A549 (cell line): ENCODE results near the gene APLP2. TPM values are rescaled to one million over a fixed set of nuclear protein-coding genes. Genes with fewer than 3 reads are reported as not detected.

Source experiments
- ATAC-seq, 2 experiments: fragments of 200-7000 bp in 1 of 2; fragments of >200 bp in 1 of 2; cut with Nextera tagmentation in 1 of 2; cut with Tn5 transposase in 1 of 2; 3 replicates each; pipeline versions ENCODE4 v1.8.0 to v1.9.1; 2018 to 2020; ENCODE audit warnings: mild to moderate bottlenecking in 1 of 2, moderate library complexity in 1 of 2
- CTCF ChIA-PET: fragments of 300-600 bp; sonication (Branson Sonifier 250); formaldehyde crosslinking; extraction: SDS; loops from one replicate; lab custom pipeline; 2021; ENCODE audit warnings: antibody characterized with exemption, inconsistent platforms; lab: Yijun Ruan, JAX
- POLR2A ChIA-PET: fragments of 350-600 bp; formaldehyde crosslinking; extraction: SDS; loops from one replicate; lab custom pipeline; 2021; ENCODE audit warnings: antibody characterized with exemption, inconsistent platforms; lab: Yijun Ruan, JAX
- DNase-seq, 2 experiments: peaks; one replicate each; pipeline versions ENCODE4 v3.0.0 to v3.0.0-alpha.2; 2011 to 2016; ENCODE audit warnings: low read depth in 1 of 2, low spot score in 1 of 2
- FAIRE-seq: peaks from 2 replicates; lab custom pipeline; 2011; peaks lifted over from hg19 to GRCh38; lab: Jason Lieb, UNC
- H3K27ac ChIP-seq, 2 experiments: fragments of >200 bp; sonication (Bioruptor Twin); formaldehyde crosslinking; 3 replicates each; pipeline ENCODE4 v1.5.1; 2016 to 2017
- H3K4me1 ChIP-seq: fragments of >200 bp; sonication (Bioruptor Twin); formaldehyde crosslinking; 3 replicates; pipeline ENCODE4 v1.6.1; 2016
- H3K4me2 ChIP-seq: fragments of >200 bp; sonication (Bioruptor Twin); formaldehyde crosslinking; 3 replicates; pipeline ENCODE4 v1.6.1; 2016
- H3K4me3 ChIP-seq: fragments of >200 bp; sonication (Bioruptor Twin); formaldehyde crosslinking; 3 replicates; pipeline ENCODE4 v1.5.1; 2016
- H3K9me3 ChIP-seq: fragments of >200 bp; sonication (Bioruptor Twin); formaldehyde crosslinking; 3 replicates; pipeline ENCODE4 v1.6.1; 2016
- CEBPB ChIP-seq, 2 experiments: fragments of >200 bp in 1 of 2; sonication (Bioruptor Twin) in 1 of 2; formaldehyde crosslinking in 1 of 2; IDR thresholded peaks; 2 replicates each; pipeline ENCODE4 v1.6.1; 2012 to 2016
- CHD4 ChIP-seq: fragments of 200-600 bp; sonication (generic); IDR thresholded peaks from 2 replicates; pipeline ENCODE4 v1.6.1; 2016; ENCODE audit warnings: antibody characterized with exemption, mild to moderate bottlenecking, borderline replicate concordance
- CTCF ChIP-seq: fragments of >200 bp; sonication (Bioruptor Twin); formaldehyde crosslinking; IDR thresholded peaks from 3 replicates; pipeline ENCODE4 v1.5.1; 2016
- ELK1 ChIP-seq: fragments of 150-350 bp; IDR thresholded peaks from 2 replicates; pipeline ENCODE4 v1.6.1; 2014; ENCODE audit warnings: low read depth, mild to moderate bottlenecking, low read length
- ESRRA ChIP-seq: fragments of 150-350 bp; IDR thresholded peaks from 2 replicates; pipeline ENCODE4 v1.6.1; 2014; ENCODE audit warnings: mild to moderate bottlenecking, low read length, borderline replicate concordance
- GATA3 ChIP-seq: IDR thresholded peaks from 2 replicates; pipeline ENCODE4 v1.6.1; 2012; ENCODE audit warnings: borderline replicate concordance
- HDAC2 ChIP-seq: fragments of 200-600 bp; sonication (generic); IDR thresholded peaks from 2 replicates; pipeline ENCODE4 v1.6.1; 2016
- HEYL ChIP-seq: fragments of 250-450 bp; sonication (Bioruptor Pico); IDR thresholded peaks from 2 replicates; pipeline ENCODE4 v1.8.0; 2021; ENCODE audit warnings: mild to moderate bottlenecking, moderate library complexity
- HMGXB4 ChIP-seq: fragments of 250-450 bp; sonication (Bioruptor Pico); IDR thresholded peaks from 2 replicates; pipeline ENCODE4 v1.5.0; 2021; ENCODE audit warnings: mild to moderate bottlenecking, moderate library complexity, borderline replicate concordance
- HOXA7 ChIP-seq: fragments of 250-450 bp; sonication (Bioruptor Pico); IDR thresholded peaks from 2 replicates; pipeline ENCODE4 v1.5.0; 2020; ENCODE audit warnings: mild to moderate bottlenecking, moderate library complexity
- HOXB13 ChIP-seq: fragments of 250-450 bp; sonication (Bioruptor Pico); IDR thresholded peaks from 2 replicates; pipeline ENCODE4 v1.5.0; 2020; ENCODE audit warnings: low read depth, mild to moderate bottlenecking, moderate library complexity
- HOXB5 ChIP-seq: fragments of 250-450 bp; sonication (Bioruptor Pico); IDR thresholded peaks from 2 replicates; pipeline ENCODE4 v1.5.0; 2020; ENCODE audit warnings: mild to moderate bottlenecking, moderate library complexity
- MAX ChIP-seq: IDR thresholded peaks from 2 replicates; pipeline ENCODE4 v1.6.1; 2012
- POLR2AphosphoS2 ChIP-seq: conservative IDR thresholded peaks from 2 replicates; pipeline ENCODE4 v1.6.1; 2012; ENCODE audit warnings: low read length, improper control_type of control experiment, inconsistent platforms
- RFX5 ChIP-seq: fragments of 450-650 bp; IDR thresholded peaks from 2 replicates; pipeline ENCODE4 v1.7.1; 2014; ENCODE audit warnings: antibody characterized with exemption, mild to moderate bottlenecking, moderate library complexity
- SREBF2 ChIP-seq: fragments of 450-650 bp; IDR thresholded peaks from 2 replicates; pipeline ENCODE4 v1.6.1; 2014; ENCODE audit warnings: mild to moderate bottlenecking, moderate library complexity
- TP53 ChIP-seq: fragments of 250-450 bp; sonication (Bioruptor Pico); IDR thresholded peaks from 2 replicates; pipeline ENCODE4 v1.5.0; 2021; ENCODE audit warnings: mild to moderate bottlenecking, moderate library complexity
- ZC3H11A ChIP-seq: fragments of 450-650 bp; IDR thresholded peaks from 2 replicates; pipeline ENCODE4 v1.6.1; 2014; ENCODE audit warnings: antibody characterized with exemption, mild to moderate bottlenecking
- WGBS: methylation state at CpG from one replicate; pipeline ENCODE4 v1.1.6; 2017; ENCODE audit errors: missing lambda C conversion rate; 5-methylcytosine and 5-hydroxymethylcytosine counted together
- polyA plus RNA-seq, 4 experiments: library from polyadenylated mRNA; depleted of rRNA in 3 of 4; stranded (reverse); fragments of >200 nt; fragmentation: RNase III in 1 of 4; extraction: RNeasy Plus Mini Kit Qiagen cat#74134 plus additional on column Dnase treatment in 1 of 4; gene quantifications; 2 replicates in 3 of 4; 3 replicates in 1 of 4; pipeline ENCODE4 v1.2.3, GENCODE V29; 2011 to 2017

The APLP2 gene
- polyA plus RNA-seq, 2 of the 4 experiments (the other 2 are of a cell fraction) = 166 to 203 TPM

- Histone ChIP-seq H3K27ac (no peak overlapping the region), H3K4me3 (no peak overlapping the region), H3K4me2 (no peak overlapping the region), H3K9me3 (no peaks in the 10 kb centered on the region), H3K4me1 (peaks cover 11% of the 10 kb centered on the region)
- TF ChIP-seq HOXB5 = no peak
- TF ChIP-seq HEYL (CRISPR knock-in tag) = no peak
- TF ChIP-seq ESRRA = no peak
- TF ChIP-seq RFX5 = no peak
- TF ChIP-seq HOXA7 = no peak
- no peak for TF ChIP-seq ELK1
- TF ChIP-seq HDAC2 = no peak
- no peak for DNase-seq
- ChIA-PET POLR2A (no interaction called here), CTCF (interaction anchor here (0.7 to 1.9 kb wide), 4 partner anchors 19 to 558 kb away, joined by 3 to 4 read pairs (median 3); no protein-coding TSS in a partner anchor)
- 85% methylated on average over 7 of the region's 7 CpGs for WGBS
- ATAC-seq = no peak
- no peak for FAIRE-seq
These were observed 81.1 kb downstream of the APLP2 start for GRCh38 chr11:130150790-130151189.

- FAIRE-seq = no peak
- no peak for TF ChIP-seq TP53 (CRISPR knock-in tag)
- TF ChIP-seq ZC3H11A = no peak
- no peak for TF ChIP-seq HOXA7
- TF ChIP-seq HOXB13 (CRISPR knock-in tag) = no peak
- no peak for TF ChIP-seq CEBPB (IDR thresholded peaks at IDR 0.05)
- no peak for TF ChIP-seq CTCF
- no peak for TF ChIP-seq GATA3
- TF ChIP-seq SREBF2 = no peak
- TF ChIP-seq HMGXB4 (CRISPR knock-in tag) = no peak
- Histone ChIP-seq H3K4me3 (no peak overlapping the region), H3K4me2 (no peak overlapping the region), H3K4me1 (peaks cover 11% of the 10 kb centered on the region), H3K9me3 (no peaks in the 10 kb centered on the region), H3K27ac (no peak overlapping the region)
- CTCF ChIA-PET = interaction anchor here (0.7 to 1.9 kb wide), 4 partner anchors 19 to 559 kb away, joined by 3 to 4 read pairs (median 3); no protein-coding TSS in a partner anchor
- WGBS = 74% methylated on average over 1 of the region's 1 CpG
- no peak for DNase-seq
- no peak for ATAC-seq
- POLR2A ChIA-PET = no interaction called here
These were observed 81.5 kb downstream of the APLP2 start for GRCh38 chr11:130151196-130151595.

GRCh38 chr11:130156108-130157022 is 86.7 kb downstream of the APLP2 start:
- CTCF ChIA-PET = interaction anchor here (0.6 to 1.1 kb wide), 3 partner anchors 24 to 371 kb away, joined by 3 to 5 read pairs (median 4); no protein-coding TSS in a partner anchor
- no peak for FAIRE-seq
- Histone ChIP-seq H3K27ac (peak overlapping the region; percentile 48 to 76; a peak in 4 of 6 replicates), H3K4me1 (peaks cover 14% of the 10 kb centered on the region), H3K4me3 (no peak overlapping the region), H3K4me2 (peak overlapping the region; percentile 50), H3K9me3 (no peaks in the 10 kb centered on the region)
- TF ChIP-seq MAX (peak; percentile 37; the same call in 1 of the 2 replicates), CHD4 (no peak), POLR2AphosphoS2 (no peak)
- POLR2A ChIA-PET = no interaction called here
- 61% methylated on average over 10 of the region's 11 CpGs for WGBS
- DNase-seq = peak; percentile 14 to 28
- ATAC-seq = peak; percentile 58 to 65; a peak in 5 of 6 replicates
